GM19467 (cell line): ENCODE measurements around the gene ZNF141.
"Not testable (repeated sequence)": the region's sequence is repeated elsewhere in the genome, so short reads cannot be mapped to it uniquely, and the experiment has no call there.

Experiments used
- ATAC-seq: cut with Tn5 transposase; IDR thresholded peaks from one replicate; pipeline ENCODE4 v1.9.1; 2021; ENCODE audit warnings: mild to moderate bottlenecking, moderate library complexity; ENCODE audit not compliant: unreplicated experiment

ZNF141 gene

GRCh38 chr4:384311-385010, 46.8 kb downstream of the ZNF141 start:
- ATAC-seq = no peak

DNA sequence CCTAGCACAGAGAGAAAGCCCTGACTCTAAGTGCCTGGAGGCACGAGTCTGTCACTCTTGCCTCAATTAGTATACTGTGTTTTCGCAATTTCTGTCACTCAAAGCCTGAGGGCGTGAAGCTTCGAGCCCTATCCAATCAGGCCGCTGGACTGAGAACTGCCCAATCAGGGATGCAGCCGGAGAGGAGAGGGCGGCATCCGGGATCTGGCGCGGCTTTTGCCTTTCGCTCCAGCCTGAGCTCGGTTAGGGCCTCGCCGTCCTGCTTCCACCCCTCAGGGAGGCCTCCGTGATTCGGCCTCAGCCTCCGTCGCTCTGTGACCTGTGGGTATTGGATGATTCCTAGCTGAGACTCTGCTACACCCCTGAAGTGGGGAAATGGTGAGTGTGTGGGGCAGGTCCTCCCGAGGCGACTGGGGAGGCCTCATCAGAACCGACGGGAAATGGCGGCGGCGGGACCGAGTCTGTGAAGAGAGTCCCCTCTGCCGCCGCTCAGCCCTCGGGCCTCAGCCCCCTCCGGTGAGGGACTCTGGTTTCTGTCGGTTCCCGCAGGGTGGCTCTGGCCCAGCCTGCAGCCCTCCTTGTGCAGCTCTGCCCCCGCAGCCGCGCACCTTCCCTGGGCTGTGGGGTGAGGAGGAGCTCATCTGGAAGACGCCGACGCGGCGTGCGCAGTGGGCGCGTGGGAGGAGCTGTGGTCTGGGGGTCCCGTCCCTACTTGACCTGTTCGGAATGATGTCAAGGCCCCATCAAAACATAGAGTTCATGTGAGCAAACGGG, 48.5 kb downstream of the ZNF141 start:
- ATAC-seq = no peak

- no peak for ATAC-seq
Measured at GRCh38 chr4:386708-387105, 49.1 kb downstream of the ZNF141 start.

GRCh38 chr4:404006-404405, 66.4 kb downstream of the ZNF141 start:
- no peak for ATAC-seq

GRCh38 chr4:408321-408720, 70.7 kb downstream of the ZNF141 start:
- ATAC-seq = not testable (repeated sequence)

DNA sequence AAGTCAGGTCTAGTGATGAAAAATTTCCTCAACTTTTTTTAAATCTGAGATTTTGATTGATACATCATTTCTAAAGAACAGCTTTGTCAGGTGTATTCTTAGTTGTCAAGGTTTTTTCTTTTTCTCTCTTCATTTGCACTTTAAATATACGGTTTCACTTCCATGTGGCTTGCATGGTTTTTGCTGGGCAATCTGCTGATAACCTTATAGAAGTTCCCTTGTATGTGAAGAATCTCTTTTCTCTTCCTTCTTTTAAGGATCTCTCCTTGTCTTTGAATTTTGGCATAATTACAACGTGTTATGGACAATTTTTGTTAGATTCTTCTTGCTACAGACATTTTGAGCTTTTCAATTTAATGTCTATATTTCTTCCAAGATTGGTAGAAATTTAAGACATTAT, 85.0 kb downstream of the ZNF141 start:
- no peak for ATAC-seq
